Neural cell (in vitro differentiated cells): ENCODE measurements around the gene JAGN1. TPM values are rescaled to one million over a fixed set of nuclear protein-coding genes. Genes with fewer than 3 reads are reported as not detected.

Experiments
- H2AFZ ChIP-seq: fragments of 200-600, 300-800 bp; sonication (generic), shearing (Covaris generic); 2 replicates; pipeline ENCODE4 v1.6.0; 2014; ENCODE audit warnings: low read depth, mild to moderate bottlenecking, antibody characterized with exemption, low read length, moderate library complexity
- H3F3A ChIP-seq: fragments of 200-600 bp; shearing (Covaris generic); 2 replicates; pipeline ENCODE4 v1.6.1; 2016; ENCODE audit warnings: mild to moderate bottlenecking, moderate library complexity, mixed read lengths, antibody characterized with exemption, low read length; ENCODE audit not compliant: insufficient read depth, poor library complexity, severe bottlenecking
- H3K27ac ChIP-seq: fragments of 200-600, 300-800 bp; sonication (generic), shearing (Covaris generic); 2 replicates; pipeline ENCODE4 v1.5.1; 2014; ENCODE audit warnings: mild to moderate bottlenecking, low read length, moderate library complexity
- H3K27me3 ChIP-seq: fragments of 300-800, 200-600 bp; sonication (generic), shearing (Covaris generic); 2 replicates; pipeline ENCODE4 v1.6.0; 2014; ENCODE audit warnings: mild to moderate bottlenecking, low read depth, low read length, moderate library complexity; ENCODE audit not compliant: insufficient read depth
- H3K36me3 ChIP-seq: fragments of 300-800, 200-600 bp; sonication (generic), shearing (Covaris generic); 2 replicates; pipeline ENCODE4 v1.5.1; 2014; ENCODE audit warnings: mild to moderate bottlenecking, antibody characterized with exemption, low read length, moderate library complexity; ENCODE audit not compliant: insufficient read depth
- H3K4me2 ChIP-seq: fragments of 300-800, 200-600 bp; sonication (generic), shearing (Covaris generic); 2 replicates; pipeline ENCODE4 v1.6.0; 2014; ENCODE audit warnings: mild to moderate bottlenecking, low read length
- H3K4me3 ChIP-seq: fragments of 300-800, 200-600 bp; sonication (generic), shearing (Covaris generic); 2 replicates; pipeline ENCODE4 v1.5.1; 2014; ENCODE audit warnings: mild to moderate bottlenecking, low read length, moderate library complexity
- H3K79me2 ChIP-seq: fragments of 200-600 bp; shearing (Covaris generic); replicated peaks from 2 replicates; pipeline ENCODE4 v1.6.0; 2014; ENCODE audit warnings: mild to moderate bottlenecking, low read length, moderate library complexity; ENCODE audit not compliant: insufficient read depth
- H3K9ac ChIP-seq: fragments of 300-800, 200-600 bp; sonication (generic), shearing (Covaris generic); 2 replicates; pipeline ENCODE4 v1.6.1; 2016; ENCODE audit warnings: mild to moderate bottlenecking, low read length, mixed read lengths
- H3K9me2 ChIP-seq: fragments of 200-600 bp; shearing (Covaris generic); 2 replicates; pipeline ENCODE4 v1.6.1; 2016; ENCODE audit warnings: mild to moderate bottlenecking, low read length, mixed read lengths; ENCODE audit not compliant: insufficient read depth
- H3K9me3 ChIP-seq: fragments of 200-600, 300-800 bp; sonication (generic), shearing (Covaris generic); 2 replicates; pipeline ENCODE4 v1.6.1; 2016; ENCODE audit warnings: mild to moderate bottlenecking, mixed run types, low read length, moderate library complexity, mixed read lengths
- H4K20me1 ChIP-seq: fragments of 200-600 bp; shearing (Covaris generic); 2 replicates; pipeline ENCODE4 v1.6.1; 2016; ENCODE audit warnings: mild to moderate bottlenecking, mixed run types; ENCODE audit not compliant: insufficient read depth
- CTCF ChIP-seq: fragments of 450-650 bp; IDR thresholded peaks from 2 replicates; pipeline ENCODE4 v1.5.1; 2014; ENCODE audit warnings: antibody characterized with exemption, mild to moderate bottlenecking, moderate library complexity; ENCODE audit not compliant: poor library complexity, severe bottlenecking
- EP300 ChIP-seq: fragments of 450-650 bp; conservative IDR thresholded peaks from 2 replicates; pipeline ENCODE4 v1.6.1; 2014; ENCODE audit warnings: antibody characterized with exemption, mild to moderate bottlenecking, moderate library complexity; ENCODE audit not compliant: poor library complexity, severe bottlenecking
- EZH2 ChIP-seq: fragments of 200-600, 300-800 bp; shearing (Covaris generic), sonication (generic); IDR thresholded peaks from 2 replicates; pipeline ENCODE4 v1.6.1; 2014; ENCODE audit warnings: antibody characterized with exemption, low read length, borderline replicate concordance, mild to moderate bottlenecking; ENCODE audit not compliant: insufficient read depth, poor library complexity, severe bottlenecking
- MXI1 ChIP-seq: fragments of 450-650 bp; conservative IDR thresholded peaks from 2 replicates; pipeline ENCODE4 v1.6.1; 2014; ENCODE audit warnings: antibody characterized with exemption, mild to moderate bottlenecking; ENCODE audit not compliant: poor library complexity, severe bottlenecking
- POLR2AphosphoS5 ChIP-seq: IDR thresholded peaks from 2 replicates; pipeline ENCODE4 v1.6.1; 2012
- RAD21 ChIP-seq: fragments of 450-650 bp; conservative IDR thresholded peaks from 2 replicates; pipeline ENCODE4 v1.6.1; 2014; ENCODE audit warnings: antibody characterized with exemption, mild to moderate bottlenecking, moderate library complexity
- REST ChIP-seq: IDR thresholded peaks from 2 replicates; pipeline ENCODE4 v1.6.1; 2012; ENCODE audit warnings: borderline replicate concordance
- SMC3 ChIP-seq: fragments of 450-650 bp; conservative IDR thresholded peaks from 2 replicates; pipeline ENCODE4 v1.6.1; 2014; ENCODE audit warnings: antibody characterized with exemption, mild to moderate bottlenecking, moderate library complexity; ENCODE audit not compliant: poor library complexity
- TAF1 ChIP-seq: IDR thresholded peaks from 2 replicates; pipeline ENCODE4 v1.6.1; 2012; ENCODE audit warnings: low read depth
- polyA plus RNA-seq: library from polyadenylated mRNA; depleted of rRNA; stranded (reverse); fragments of >200 nt; gene quantifications from 2 replicates; pipeline ENCODE4 v1.2.3, GENCODE V29; 2014

JAGN1 gene
- polyA plus RNA-seq, 1 donor from 2014 or later = 26.5 TPM

- Histone ChIP-seq H2AFZ (no peak overlapping the region), H3K36me3 (no peaks in the 10 kb centered on the region), H3K4me2 (no peak overlapping the region), H3K9me3 (no peaks in the 10 kb centered on the region), H3K4me3 (no peak overlapping the region), H3K27ac (no peak overlapping the region), H3K27me3 (no peaks in the 10 kb centered on the region), H3K9ac (no peak overlapping the region), H3K79me2 (no peaks in the 10 kb centered on the region), H3K9me2 (no peaks in the 10 kb centered on the region), H4K20me1 (no peaks in the 10 kb centered on the region), H3F3A (no peaks in the 10 kb centered on the region)
- TF ChIP-seq MXI1 (no peak), EP300 (no peak), CTCF (no peak), TAF1 (no peak), REST (no peak), POLR2AphosphoS5 (no peak), RAD21 (no peak), EZH2 (no peak), SMC3 (no peak)
Observed at GRCh38 chr3:9930804-9931418, 40.5 kb downstream of the JAGN1 start.

DNA sequence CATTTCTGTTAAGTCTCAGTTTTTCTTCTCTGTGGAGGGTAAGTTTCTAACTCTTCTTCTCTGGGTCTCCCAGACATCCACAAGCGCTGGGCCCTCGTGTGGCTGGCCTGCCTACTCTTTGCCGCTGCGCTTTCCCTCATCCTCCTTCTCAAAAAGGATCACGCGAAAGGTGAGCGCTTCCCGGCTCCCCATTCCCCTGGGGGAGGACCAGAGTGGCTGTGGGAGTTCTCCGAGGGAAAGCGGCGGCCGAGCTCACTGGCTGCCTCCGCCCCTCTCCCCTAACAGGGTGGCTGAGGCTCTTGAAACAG lies 42.1 kb downstream of the JAGN1 start:
- H3K79me2 ChIP-seq = no peaks in the 10 kb centered on the region
- no peaks in the 10 kb centered on the region for H3K9me2 ChIP-seq
- TF ChIP-seq RAD21 (no peak), SMC3 (no peak), TAF1 (no peak)
- H3K9me3 ChIP-seq = no peaks in the 10 kb centered on the region
- H3K4me3 ChIP-seq = peak overlapping the region; percentile 86
- H3F3A ChIP-seq = no peaks in the 10 kb centered on the region
- peak overlapping the region; percentile 62 for H3K4me2 ChIP-seq
- H3K36me3 ChIP-seq = no peaks in the 10 kb centered on the region
- H4K20me1 ChIP-seq = no peaks in the 10 kb centered on the region
- H3K27me3 ChIP-seq = no peaks in the 10 kb centered on the region
- H3K9ac ChIP-seq = peak overlapping the region; percentile 83
- peak overlapping the region; percentile 79 for H3K27ac ChIP-seq
- peak overlapping the region; percentile 78 for H2AFZ ChIP-seq
